CD14-positive monocyte (primary cell): ENCODE measurements around the gene LILRB3. TPM values are rescaled to one million over a fixed set of nuclear protein-coding genes. Genes with fewer than 3 reads are reported as not detected.
A peak's percentile ranks its signal among the peaks of the same experiment; 100 is the strongest.

ENCODE experiments used
- DNase-seq, 3 donors: peaks; one replicate each; pipeline ENCODE4 v3.0.0-alpha.2; 2011 to 2022
- H2AFZ ChIP-seq: 2 replicates; pipeline ENCODE4 v1.6.0; 2012; ENCODE audit warnings: mild to moderate bottlenecking, low read depth, low read length, inconsistent platforms; ENCODE audit not compliant: insufficient read depth, poor library complexity, severe bottlenecking
- H3K27ac ChIP-seq, 2 donors: 1 replicate in 1 of 2; 2 replicates in 1 of 2; pipeline ENCODE4 v1.5.1; 2012 to 2013; ENCODE audit warnings: low read length in 2 of 2, control low read depth in 1 of 2, inconsistent platforms in 1 of 2, low read depth in 1 of 2, mild to moderate bottlenecking in 1 of 2
- H3K27me3 ChIP-seq, 2 donors: one replicate each; pipeline versions ENCODE4 v1.6.0 to v1.6.1; 2011 to 2013; ENCODE audit warnings: low read length in 2 of 2; ENCODE audit not compliant: control insufficient read depth in 2 of 2, insufficient read depth in 2 of 2
- H3K36me3 ChIP-seq, 2 donors: replicated peaks in 1 of 2; 1 replicate in 1 of 2; 2 replicates in 1 of 2; pipeline versions ENCODE4 v1.5.1 to v1.6.1; 2012 to 2013; ENCODE audit warnings: low read length in 2 of 2, control low read depth in 1 of 2, inconsistent platforms in 1 of 2, mild to moderate bottlenecking in 1 of 2; ENCODE audit not compliant: insufficient read depth in 2 of 2, control insufficient read depth in 1 of 2
- H3K4me1 ChIP-seq, 2 donors: 1 replicate in 1 of 2; 2 replicates in 1 of 2; pipeline versions ENCODE4 v1.5.1 to v1.6.1; 2012 to 2013; ENCODE audit warnings: low read length in 2 of 2, control low read depth in 1 of 2, inconsistent platforms in 1 of 2, mild to moderate bottlenecking in 1 of 2, moderate library complexity in 1 of 2; ENCODE audit not compliant: insufficient read depth in 2 of 2, control insufficient read depth in 1 of 2
- H3K4me2 ChIP-seq: replicated peaks from 2 replicates; pipeline ENCODE3; 2012; ENCODE audit warnings: low read length, moderate library complexity, mild to moderate bottlenecking; ENCODE audit not compliant: poor library complexity, severe bottlenecking; ENCODE audit errors: extremely low read depth
- H3K4me3 ChIP-seq, 3 experiments: fragments of 200-600 bp in 1 of 3; sonication (generic) in 1 of 3; replicated peaks in 1 of 3; 1 replicate in 2 of 3; 2 replicates in 1 of 3; pipeline ENCODE4 v1.5.1; 2011 to 2013; ENCODE audit warnings: low read length in 3 of 3, mild to moderate bottlenecking in 3 of 3, control low read depth in 2 of 3, low read depth in 2 of 3, inconsistent platforms in 1 of 3, moderate library complexity in 1 of 3
- H3K79me2 ChIP-seq: 2 replicates; pipeline ENCODE4 v1.6.0; 2012; ENCODE audit warnings: mild to moderate bottlenecking, control low read depth, inconsistent platforms, low read length, moderate library complexity; ENCODE audit not compliant: insufficient read depth
- H3K9ac ChIP-seq: 2 replicates; pipeline ENCODE4 v1.6.0; 2017; ENCODE audit warnings: low read length, mild to moderate bottlenecking; ENCODE audit not compliant: insufficient read depth, poor library complexity, severe bottlenecking
- H3K9me3 ChIP-seq, 2 donors: replicated peaks in 1 of 2; 1 replicate in 1 of 2; 2 replicates in 1 of 2; pipeline versions ENCODE4 v1.5.1 to v1.6.1; 2012 to 2013; ENCODE audit warnings: low read length in 2 of 2, control low read depth in 1 of 2; ENCODE audit not compliant: control insufficient read depth in 1 of 2, insufficient read depth in 1 of 2
- H4K20me1 ChIP-seq: 2 replicates; pipeline ENCODE4 v1.6.0; 2012; ENCODE audit warnings: mild to moderate bottlenecking, low read length, control low read depth, moderate library complexity; ENCODE audit not compliant: insufficient read depth
- H3K27ac Mint-ChIP-seq, 7 donors: one replicate each; pipeline ENCODE4 v1.8.0; 2020; ENCODE audit warnings: mild to moderate bottlenecking in 7 of 7, mixed read lengths in 7 of 7, moderate library complexity in 6 of 7, inconsistent platforms in 2 of 7
- H3K27me3 Mint-ChIP-seq, 3 donors: one replicate each; pipeline ENCODE4 v1.8.0; 2021 to 2022; ENCODE audit warnings: low read depth in 3 of 3, mild to moderate bottlenecking in 3 of 3, mixed read lengths in 3 of 3, moderate library complexity in 3 of 3, inconsistent platforms in 1 of 3
- H3K36me3 Mint-ChIP-seq, 2 donors: one replicate each; pipeline ENCODE4 v1.8.0; 2020; ENCODE audit warnings: mixed read lengths in 2 of 2, inconsistent platforms in 1 of 2, mild to moderate bottlenecking in 1 of 2
- H3K4me1 Mint-ChIP-seq: one replicate; pipeline ENCODE4 v1.8.0; 2020; ENCODE audit warnings: mild to moderate bottlenecking, mixed read lengths
- H3K4me3 Mint-ChIP-seq, 2 donors: one replicate each; pipeline ENCODE4 v1.8.0; 2020; ENCODE audit warnings: mild to moderate bottlenecking in 2 of 2, mixed read lengths in 2 of 2, moderate library complexity in 1 of 2
- H3K9me3 Mint-ChIP-seq, 7 donors: one replicate each; pipeline ENCODE4 v1.8.0; 2020 to 2022; ENCODE audit warnings: mixed read lengths in 7 of 7, mild to moderate bottlenecking in 6 of 7, moderate library complexity in 6 of 7, inconsistent platforms in 2 of 7
- WGBS: methylation state at CpG from one replicate; pipeline ENCODE4 v1.1.5; 2013; ENCODE audit warnings: missing lambda C conversion rate; ENCODE audit not compliant: insufficient coverage; 5-methylcytosine and 5-hydroxymethylcytosine counted together
- intact Hi-C, 2 donors: fragments of 100-400 bp; cut with micrococcal nuclease; formaldehyde crosslinking; loops; one replicate each; pipeline versions ENCODE4 v1.15.0 to v1.15.1; 2023
- polyA plus RNA-seq, 3 donors: library from polyadenylated mRNA; depleted of rRNA in 1 of 3; unstranded in 2 of 3; stranded (reverse) in 1 of 3; fragments of 300-500 nt in 2 of 3; fragments of >200 nt in 1 of 3; fragmentation: Illumina TruSeq in 2 of 3; gene quantifications; 1 replicate in 2 of 3; 2 replicates in 1 of 3; pipeline ENCODE4 v1.2.3, GENCODE V29; 2012 to 2021
- TF ChIP-seq, protein P1 (sequence below): fragments of 200-600 bp; IDR thresholded peaks from one replicate; pipeline ENCODE4 v1.8.0; 2022; ENCODE audit warnings: antibody characterized with exemption, mild to moderate bottlenecking

Gene LILRB3
- polyA plus RNA-seq, 3 donors: 62.9 to 455 (median 104) TPM

- H3K4me1 Mint-ChIP-seq: peaks cover 36% of the 10 kb centered on the region
- Histone ChIP-seq H2AFZ (peak overlapping the region; percentile 17), H3K27me3 (no peaks in the 10 kb centered on the region), H3K4me2 (peak overlapping the region; percentile 93), H3K36me3 (peaks cover 27 to 44% of the 10 kb centered on the region in 2 donors), H3K4me3 (peak overlapping the region; percentile 63 to 97 (median 89)), H3K9me3 (no peaks in the 10 kb centered on the region), H4K20me1 (peaks cover 53% of the 10 kb centered on the region), H3K27ac (peak overlapping the region; percentile 98 to 99), H3K9ac (peak overlapping the region; percentile 91), H3K4me1 (peaks cover 30 to 46% of the 10 kb centered on the region in 2 donors), H3K79me2 (peaks cover 47% of the 10 kb centered on the region)
- TF ChIP-seq, protein P1, sequence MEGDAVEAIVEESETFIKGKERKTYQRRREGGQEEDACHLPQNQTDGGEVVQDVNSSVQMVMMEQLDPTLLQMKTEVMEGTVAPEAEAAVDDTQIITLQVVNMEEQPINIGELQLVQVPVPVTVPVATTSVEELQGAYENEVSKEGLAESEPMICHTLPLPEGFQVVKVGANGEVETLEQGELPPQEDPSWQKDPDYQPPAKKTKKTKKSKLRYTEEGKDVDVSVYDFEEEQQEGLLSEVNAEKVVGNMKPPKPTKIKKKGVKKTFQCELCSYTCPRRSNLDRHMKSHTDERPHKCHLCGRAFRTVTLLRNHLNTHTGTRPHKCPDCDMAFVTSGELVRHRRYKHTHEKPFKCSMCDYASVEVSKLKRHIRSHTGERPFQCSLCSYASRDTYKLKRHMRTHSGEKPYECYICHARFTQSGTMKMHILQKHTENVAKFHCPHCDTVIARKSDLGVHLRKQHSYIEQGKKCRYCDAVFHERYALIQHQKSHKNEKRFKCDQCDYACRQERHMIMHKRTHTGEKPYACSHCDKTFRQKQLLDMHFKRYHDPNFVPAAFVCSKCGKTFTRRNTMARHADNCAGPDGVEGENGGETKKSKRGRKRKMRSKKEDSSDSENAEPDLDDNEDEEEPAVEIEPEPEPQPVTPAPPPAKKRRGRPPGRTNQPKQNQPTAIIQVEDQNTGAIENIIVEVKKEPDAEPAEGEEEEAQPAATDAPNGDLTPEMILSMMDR: no peak
- peaks cover 0 to 3% (median 1%) of the 10 kb centered on the region in 3 donors for H3K27me3 Mint-ChIP-seq
- peak in 2 of 3 donors; percentile 70 to 73 for DNase-seq
- H3K27ac Mint-ChIP-seq: peak overlapping the region; percentile 89 to 100 (median 92)
- intact Hi-C loops: no loop called here
- H3K9me3 Mint-ChIP-seq: peaks cover 0 to 2% (median 0%) of the 10 kb centered on the region in 7 donors
- peaks cover 42 to 52% of the 10 kb centered on the region in 2 donors for H3K36me3 Mint-ChIP-seq
- 0% methylated on average over 7 of the region's 12 CpGs for WGBS
- peak overlapping the region; percentile 88 to 95 for H3K4me3 Mint-ChIP-seq
Measured at GRCh38 chr19:54188215-54188871, 34.5 kb downstream of the LILRB3 start.

GRCh38 chr19:54186934-54187381 lies 35.8 kb downstream of the LILRB3 start:
- Mint-ChIP-seq H3K36me3 (peaks cover 37 to 50% of the 10 kb centered on the region in 2 donors), H3K27ac (peak overlapping the region in 4 of 7 donors; percentile 8 to 97 (median 88)), H3K4me1 (peaks cover 24% of the 10 kb centered on the region), H3K9me3 (peaks cover 0 to 2% (median 0%) of the 10 kb centered on the region in 7 donors), H3K27me3 (peaks cover 0 to 2% (median 1%) of the 10 kb centered on the region in 3 donors), H3K4me3 (no peak overlapping the region)
- peaks cover 22 to 32% of the 10 kb centered on the region in 2 donors for H3K4me1 ChIP-seq
- no peak overlapping the region for H3K9ac ChIP-seq
- no peak overlapping the region for H3K4me2 ChIP-seq
- peaks cover 32 to 41% of the 10 kb centered on the region in 2 donors for H3K36me3 ChIP-seq
- H3K79me2 ChIP-seq: peaks cover 33% of the 10 kb centered on the region
- no peak overlapping the region for H3K4me3 ChIP-seq
- H4K20me1 ChIP-seq: peaks cover 45% of the 10 kb centered on the region
- TF ChIP-seq, protein P1: no peak
- no peak overlapping the region for H2AFZ ChIP-seq
- no peaks in the 10 kb centered on the region for H3K9me3 ChIP-seq
- intact Hi-C loops: no loop called here
- DNase-seq: no peak
- WGBS: 90% methylated on average over 7 of the region's 11 CpGs
- no peaks in the 10 kb centered on the region for H3K27me3 ChIP-seq
- H3K27ac ChIP-seq: no peak overlapping the region
